ENCODE results near the gene HBB. TPM values are rescaled to one million over a fixed set of nuclear protein-coding genes. Genes with fewer than 3 reads are reported as not detected.

The HBB gene
- total RNA-seq, 1 experiment from 2014 or later = not detected

GRCh38 chr11:5243816-5244180, 16.9 kb upstream of the HBB start:
- no peak overlapping the region for H3K27ac ChIP-seq (ENCODE audit: insufficient read length, low read depth, low read length)
- H4K8ac ChIP-seq (replicated peaks; ENCODE audit: insufficient read length, low read depth, low read length) = no peak overlapping the region
- no peaks in the 10 kb centered on the region for H3K4me1 Mint-ChIP-seq
- H2BK12ac ChIP-seq (ENCODE audit: insufficient read length, low read depth, low read length) = no peak overlapping the region
- no peak overlapping the region for H3K23ac ChIP-seq (ENCODE audit: insufficient read length, low read depth, low read length)
- DNase-seq = no peak
- H2AK5ac ChIP-seq (ENCODE audit: insufficient read length, low read length) = no peak overlapping the region
- no peak overlapping the region for H4K91ac ChIP-seq (ENCODE audit: insufficient read length, low read depth, low read length)
- H3K9ac ChIP-seq (ENCODE audit: extremely low read depth, insufficient read length, low read length) = no peak overlapping the region
- H3K27me3 Mint-ChIP-seq (ENCODE audit: low read depth) = peaks cover 2% of the 10 kb centered on the region
- no peak overlapping the region for H3K14ac ChIP-seq (ENCODE audit: insufficient read depth, low read length)
- no peaks in the 10 kb centered on the region for H3K27me3 ChIP-seq (ENCODE audit: insufficient read depth, low read length)
- no peaks in the 10 kb centered on the region for H3K79me1 ChIP-seq (ENCODE audit: insufficient read depth, low read depth, low read length, poor library complexity, severe bottlenecking)
- H4K5ac ChIP-seq (ENCODE audit: insufficient read length, low read depth, low read length) = no peak overlapping the region
- no peak overlapping the region for H2BK120ac ChIP-seq (ENCODE audit: low read depth, low read length, poor library complexity, severe bottlenecking)
- H3K36me3 Mint-ChIP-seq (ENCODE audit: insufficient read depth in 1 of 3, low read depth in 3 of 3) = no peaks in the 10 kb centered on the region
- no CpG with 5 or more reads among the region's 4 CpGs for WGBS (ENCODE audit: extremely low coverage, insufficient read length, low lambda C conversion rate)
- H2AFZ ChIP-seq (ENCODE audit: low read length) = no peak overlapping the region
- H3K9me3 ChIP-seq (ENCODE audit: control insufficient read depth, low read depth, low read length) = no peaks in the 10 kb centered on the region
- no peaks in the 10 kb centered on the region for H3K9me3 Mint-ChIP-seq
- no peak overlapping the region for H3K27ac Mint-ChIP-seq
- no peak overlapping the region for H2BK5ac ChIP-seq (ENCODE audit: insufficient read length, low read length)
- no peak overlapping the region for H2BK20ac ChIP-seq (ENCODE audit: low read depth, low read length, poor library complexity, severe bottlenecking)
- H3K4ac ChIP-seq (ENCODE audit: low read depth, low read length) = no peak overlapping the region
- TF ChIP-seq, protein P1, sequence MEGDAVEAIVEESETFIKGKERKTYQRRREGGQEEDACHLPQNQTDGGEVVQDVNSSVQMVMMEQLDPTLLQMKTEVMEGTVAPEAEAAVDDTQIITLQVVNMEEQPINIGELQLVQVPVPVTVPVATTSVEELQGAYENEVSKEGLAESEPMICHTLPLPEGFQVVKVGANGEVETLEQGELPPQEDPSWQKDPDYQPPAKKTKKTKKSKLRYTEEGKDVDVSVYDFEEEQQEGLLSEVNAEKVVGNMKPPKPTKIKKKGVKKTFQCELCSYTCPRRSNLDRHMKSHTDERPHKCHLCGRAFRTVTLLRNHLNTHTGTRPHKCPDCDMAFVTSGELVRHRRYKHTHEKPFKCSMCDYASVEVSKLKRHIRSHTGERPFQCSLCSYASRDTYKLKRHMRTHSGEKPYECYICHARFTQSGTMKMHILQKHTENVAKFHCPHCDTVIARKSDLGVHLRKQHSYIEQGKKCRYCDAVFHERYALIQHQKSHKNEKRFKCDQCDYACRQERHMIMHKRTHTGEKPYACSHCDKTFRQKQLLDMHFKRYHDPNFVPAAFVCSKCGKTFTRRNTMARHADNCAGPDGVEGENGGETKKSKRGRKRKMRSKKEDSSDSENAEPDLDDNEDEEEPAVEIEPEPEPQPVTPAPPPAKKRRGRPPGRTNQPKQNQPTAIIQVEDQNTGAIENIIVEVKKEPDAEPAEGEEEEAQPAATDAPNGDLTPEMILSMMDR (conservative IDR thresholded peaks at IDR 0.05) = no peak
- H3K79me2 ChIP-seq (ENCODE audit: insufficient read depth, low read length) = no peaks in the 10 kb centered on the region
- no peak overlapping the region for H3K4me2 ChIP-seq (ENCODE audit: insufficient read depth, insufficient read length, low read length)
- no peak overlapping the region for H2BK15ac ChIP-seq (ENCODE audit: low read depth, low read length)
- H3K4me3 Mint-ChIP-seq = no peak overlapping the region
- no peak overlapping the region for H3K18ac ChIP-seq (ENCODE audit: insufficient read length, low read depth, low read length)
- no peaks in the 10 kb centered on the region for H3K4me1 ChIP-seq (ENCODE audit: insufficient read depth, low read length)
- H3T11ph ChIP-seq (ENCODE audit: low read length) = no peak overlapping the region
- H3K56ac ChIP-seq (ENCODE audit: insufficient read length, low read depth, low read length) = no peak overlapping the region
- H4K20me1 ChIP-seq (ENCODE audit: control insufficient read depth, insufficient read depth, insufficient read length) = no peaks in the 10 kb centered on the region
- H3K23me2 ChIP-seq (ENCODE audit: insufficient read length, low read depth, low read length, poor library complexity, severe bottlenecking) = no peaks in the 10 kb centered on the region

Data from H9 (cell line).